ENCODE results near the gene MYOF. TPM values are rescaled to one million over a fixed set of nuclear protein-coding genes. Genes with fewer than 3 reads are reported as not detected.

MYOF gene
- total and polyA plus RNA-seq, 2 of the 8 experiments (the other 6 are each of a cell fraction or from before 2014, with no cell fraction given), result 0.98 to 2.3 TPM

DNA sequence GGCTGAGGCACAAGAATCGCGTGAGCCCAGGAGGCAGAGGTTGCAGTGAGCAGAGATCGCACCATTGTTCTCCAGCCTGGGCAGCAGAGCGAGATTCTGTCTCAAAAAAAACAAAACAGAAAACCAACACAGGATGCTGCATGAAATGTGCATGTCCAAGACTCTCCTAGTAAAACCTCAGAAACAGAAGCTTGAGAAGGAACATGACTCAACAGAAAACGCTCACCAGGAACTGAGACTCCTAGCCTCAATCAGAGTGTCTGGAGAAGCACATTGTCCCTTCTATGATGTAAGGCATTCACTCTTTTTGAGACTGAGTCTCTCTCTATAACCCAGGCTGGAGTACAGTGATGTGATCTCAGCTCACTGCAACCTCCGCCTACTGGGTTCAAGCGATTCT is 168.3 kb downstream of the MYOF start:
- Histone ChIP-seq H2BK20ac (ENCODE audit: low read length) (no peak overlapping the region), H2AFZ (ENCODE audit: low read length) (no peak overlapping the region), H3K14ac (ENCODE audit: insufficient read length) (no peak overlapping the region), H3K4me3 (ENCODE audit: extremely low read depth in 1 of 4, insufficient read depth in 2 of 4, low read depth in 3 of 4, low read length in 4 of 4) (no peak overlapping the region), H3K4me1 (replicated peaks in 1 of 4; ENCODE audit: control insufficient read depth in 3 of 4, insufficient read depth in 4 of 4, low read length in 3 of 4) (no peaks in the 10 kb centered on the region), H3K4ac (replicated peaks; ENCODE audit: insufficient read length, low read depth, low read length) (no peak overlapping the region), H2BK120ac (replicated peaks; ENCODE audit: low read depth, low read length) (no peak overlapping the region), H3K27me3 (replicated peaks in 1 of 4; ENCODE audit: control insufficient read depth in 3 of 4, extremely low read depth in 1 of 4, insufficient read depth in 3 of 4, low read length in 3 of 4) (no peaks in the 10 kb centered on the region), H3K18ac (ENCODE audit: extremely low read depth, low read length) (no peak overlapping the region), H2BK12ac (ENCODE audit: low read depth, low read length) (no peak overlapping the region), H3K27ac (ENCODE audit: low read depth, low read length) (no peak overlapping the region), H3K23me2 (ENCODE audit: low read depth, low read length) (no peaks in the 10 kb centered on the region; the same call in 1 of the 2 replicates), H4K20me1 (replicated peaks in 1 of 2; ENCODE audit: control insufficient read depth in 1 of 2, insufficient read depth in 2 of 2, low read length in 2 of 2) (no peaks in the 10 kb centered on the region), H2BK5ac (ENCODE audit: low read depth, low read length) (no peak overlapping the region), H2BK15ac (ENCODE audit: low read length) (no peak overlapping the region), H4K91ac (replicated peaks; ENCODE audit: insufficient read length, low read length) (no peak overlapping the region), H3K9me3 (ENCODE audit: insufficient read depth in 2 of 2, low read depth in 1 of 2, low read length in 1 of 2) (no peaks in the 10 kb centered on the region), H3K4me2 (ENCODE audit: insufficient read depth in 1 of 2, low read depth in 2 of 2, low read length in 2 of 2) (no peak overlapping the region), H3K56ac (replicated peaks; ENCODE audit: insufficient read length, low read depth, low read length) (no peak overlapping the region), H3K79me2 (ENCODE audit: control insufficient read depth in 1 of 2, insufficient read depth in 2 of 2, low read length in 2 of 2) (no peaks in the 10 kb centered on the region), H3K36me3 (ENCODE audit: control insufficient read depth in 2 of 4, insufficient read depth in 4 of 4, low read length in 3 of 4) (no peaks in the 10 kb centered on the region), H4K5ac (ENCODE audit: insufficient read length, low read depth, low read length) (no peak overlapping the region), H2AK5ac (ENCODE audit: low read depth, low read length) (no peak overlapping the region), H4K8ac (ENCODE audit: extremely low read depth, insufficient read depth, low read length) (no peak overlapping the region), H3K79me1 (ENCODE audit: low read depth, low read length) (no peaks in the 10 kb centered on the region), H3K9ac (replicated peaks in 1 of 4; ENCODE audit: extremely low read depth in 1 of 4, low read depth in 3 of 4, low read length in 3 of 4) (no peak overlapping the region), H3K23ac (ENCODE audit: insufficient read length) (no peak overlapping the region)
- TF ChIP-seq CREB1 (IDR thresholded peaks at IDR 0.05) (no peak), CEBPB (IDR thresholded peaks at IDR 0.05; ENCODE audit: low read depth, low read length) (no peak), RAD21 (IDR thresholded peaks at IDR 0.05 in 1 of 2, conservative IDR thresholded peaks at IDR 0.05 in 1 of 2; ENCODE audit: low read depth in 2 of 2, low read length in 2 of 2) (no peak), YY1 (IDR thresholded peaks at IDR 0.05; ENCODE audit: low read depth, low read length) (no peak), SIX5 (IDR thresholded peaks at IDR 0.05; ENCODE audit: low read depth, low read length) (no peak), RFX5 (IDR thresholded peaks at IDR 0.05; ENCODE audit: borderline replicate concordance, low read depth, low read length) (no peak), JUND (IDR thresholded peaks at IDR 0.05; ENCODE audit: low read length) (no peak), EZH2 (IDR thresholded peaks at IDR 0.05; ENCODE audit: low read depth, low read length, severe bottlenecking) (no peak), NANOG (IDR thresholded peaks at IDR 0.05; ENCODE audit: insufficient read depth, low read depth, low read length, poor library complexity, severe bottlenecking) (no peak), CTBP2 (IDR thresholded peaks at IDR 0.05; ENCODE audit: borderline replicate concordance, insufficient read depth, insufficient read length, low read length) (no peak), HDAC6 (IDR thresholded peaks at IDR 0.05; ENCODE audit: low read depth, low read length) (no peak), POU5F1 (IDR thresholded peaks at IDR 0.05; ENCODE audit: low read depth, low read length) (no peak), CHD1 (IDR thresholded peaks at IDR 0.05; ENCODE audit: low read depth, low read length) (no peak)
- TF ChIP-seq, protein P1, sequence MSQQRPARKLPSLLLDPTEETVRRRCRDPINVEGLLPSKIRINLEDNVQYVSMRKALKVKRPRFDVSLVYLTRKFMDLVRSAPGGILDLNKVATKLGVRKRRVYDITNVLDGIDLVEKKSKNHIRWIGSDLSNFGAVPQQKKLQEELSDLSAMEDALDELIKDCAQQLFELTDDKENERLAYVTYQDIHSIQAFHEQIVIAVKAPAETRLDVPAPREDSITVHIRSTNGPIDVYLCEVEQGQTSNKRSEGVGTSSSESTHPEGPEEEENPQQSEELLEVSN (IDR thresholded peaks at IDR 0.05), result no peak
- CTCF ChIA-PET (ENCODE audit: partially characterized antibody), result interaction anchor here (1.1 kb wide), 1 partner anchor 8 kb away, joined by 3 read pairs; no protein-coding TSS in a partner anchor
- WGBS, 2 experiments (ENCODE audit: extremely low coverage in 1 of 2, insufficient coverage in 1 of 2, insufficient read length in 1 of 2, insufficient replicate concordance in 2 of 2, low coverage in 1 of 2, low lambda C conversion rate in 2 of 2, missing lambda C conversion rate in 1 of 2), result 93% methylated on average over 7 of the region's 7 CpGs; no CpG with 5 or more reads in 1 of the 2 experiments
- DNase-seq (ENCODE audit: low read depth in 1 of 2, low spot score in 2 of 2) (no peak), FAIRE-seq (no peak)
- POLR2A ChIA-PET (ENCODE audit: partially characterized antibody), result no interaction called here
